ENCODE results near the gene EXD3.

- TF ChIP-seq CTCF (IDR thresholded peaks at IDR 0.05) (no peak), POLR2A (IDR thresholded peaks at IDR 0.05) (no peak)
Observed at GRCh38 chr9:137374131-137374845, 48.7 kb downstream of the EXD3 start.
